Subcutaneous abdominal adipose tissue (tissue), 5 donors: ENCODE data around the gene TIPRL.

Experiments
- H3K27ac ChIP-seq: one replicate; pipeline ENCODE4 v1.7.0; 2013; ENCODE audit warnings: low read depth, mild to moderate bottlenecking, inconsistent platforms, low read length, moderate library complexity
- H3K27me3 ChIP-seq, 5 donors: one replicate each; pipeline ENCODE4 v1.7.0; 2013; ENCODE audit warnings: low read length in 5 of 5, inconsistent platforms in 1 of 5; ENCODE audit not compliant: control insufficient read depth in 5 of 5, insufficient read depth in 4 of 5
- H3K36me3 ChIP-seq, 5 donors: one replicate each; pipeline ENCODE4 v1.7.0; 2013; ENCODE audit warnings: low read length in 5 of 5; ENCODE audit not compliant: control insufficient read depth in 5 of 5, insufficient read depth in 5 of 5
- H3K4me1 ChIP-seq, 5 donors: one replicate each; pipeline ENCODE4 v1.7.0; 2013; ENCODE audit warnings: low read length in 5 of 5, mild to moderate bottlenecking in 3 of 5, moderate library complexity in 1 of 5; ENCODE audit not compliant: control insufficient read depth in 5 of 5, insufficient read depth in 5 of 5
- H3K4me3 ChIP-seq, 5 donors: one replicate each; pipeline ENCODE4 v1.7.0; 2013; ENCODE audit warnings: low read length in 5 of 5, low read depth in 1 of 5
- H3K9ac ChIP-seq, 5 donors: one replicate each; pipeline ENCODE4 v1.7.0; 2013; ENCODE audit warnings: low read length in 5 of 5, mild to moderate bottlenecking in 4 of 5, moderate library complexity in 3 of 5
- H3K9me3 ChIP-seq, 5 donors: one replicate each; pipeline ENCODE4 v1.7.0; 2013; ENCODE audit warnings: low read length in 5 of 5; ENCODE audit not compliant: control insufficient read depth in 5 of 5
- donor health status: healthy.
- donor health status: healthy.
- donor health status: healthy.
- donor health status: healthy.
- donor health status: healthy.

TIPRL gene

GRCh38 chr1:168224991-168225390 is 46.2 kb downstream of the TIPRL start:
- Histone ChIP-seq H3K9me3 (peaks cover 0 to 6% (median 3%) of the 10 kb centered on the region in 5 donors), H3K27ac (no peak overlapping the region), H3K27me3 (peaks cover 0 to 5% (median 0%) of the 10 kb centered on the region in 5 donors), H3K36me3 (peaks cover 0 to 2% (median 0%) of the 10 kb centered on the region in 5 donors), H3K4me1 (peaks cover 0 to 41% (median 39%) of the 10 kb centered on the region in 5 donors), H3K9ac (no peak overlapping the region), H3K4me3 (peak overlapping the region in 4 of 5 donors; percentile 87 to 96 (median 93))

GRCh38 chr1:168225476-168226190 is 46.9 kb downstream of the TIPRL start, which contains the start of gene SFT2D2:
TSS of gene SFT2D2 (plus strand) at chr1:168226004. CDS start at chr1:168226080, 76 bp downstream.
- peaks cover 0 to 3% (median 0%) of the 10 kb centered on the region in 5 donors for H3K27me3 ChIP-seq
- H3K4me1 ChIP-seq = peaks cover 0 to 47% (median 42%) of the 10 kb centered on the region in 5 donors
- peak within 1 kb of the TSS; percentile 87 to 96 (median 94) for H3K4me3 ChIP-seq
- H3K9ac ChIP-seq = peak within 1 kb of the TSS; percentile 21 to 97 (median 92)
- peaks cover 0 to 6% (median 3%) of the 10 kb centered on the region in 5 donors for H3K9me3 ChIP-seq
- H3K36me3 ChIP-seq = peaks cover 0 to 6% (median 2%) of the 10 kb centered on the region in 5 donors
- peak within 1 kb of the TSS; percentile 63 for H3K27ac ChIP-seq

GRCh38 chr1:168227620-168228019 is 48.9 kb downstream of the TIPRL start:
- Histone ChIP-seq H3K27me3 (no peaks in the 10 kb centered on the region), H3K4me1 (peaks cover 0 to 53% (median 44%) of the 10 kb centered on the region in 5 donors), H3K36me3 (peaks cover 3 to 18% (median 15%) of the 10 kb centered on the region in 5 donors), H3K27ac (peak overlapping the region; percentile 63), H3K9ac (peak overlapping the region in 3 of 5 donors; percentile 85 to 97 (median 94)), H3K4me3 (peak overlapping the region in 4 of 5 donors; percentile 34 to 92 (median 86)), H3K9me3 (peaks cover 0 to 6% (median 3%) of the 10 kb centered on the region in 5 donors)

GRCh38 chr1:168229893-168230292 is 51.1 kb downstream of the TIPRL start:
- H3K4me1 ChIP-seq = peaks cover 0 to 53% (median 44%) of the 10 kb centered on the region in 5 donors
- H3K27me3 ChIP-seq = no peaks in the 10 kb centered on the region
- no peak overlapping the region for H3K27ac ChIP-seq

GRCh38 chr1:168230709-168231108 is 51.9 kb downstream of the TIPRL start:
- Histone ChIP-seq H3K4me1 (peaks cover 0 to 53% (median 45%) of the 10 kb centered on the region in 5 donors), H3K9me3 (no peaks in the 10 kb centered on the region), H3K4me3 (no peak overlapping the region), H3K27ac (no peak overlapping the region), H3K27me3 (no peaks in the 10 kb centered on the region), H3K36me3 (peaks cover 8 to 39% (median 33%) of the 10 kb centered on the region in 5 donors), H3K9ac (no peak overlapping the region)

More at GRCh38 chr1:168229893-168230292, 51.1 kb downstream of the TIPRL start:
- peaks cover 8 to 35% (median 28%) of the 10 kb centered on the region in 5 donors for H3K36me3 ChIP-seq
- no peak overlapping the region for H3K4me3 ChIP-seq
- H3K9me3 ChIP-seq = no peaks in the 10 kb centered on the region
- no peak overlapping the region for H3K9ac ChIP-seq

GRCh38 chr1:168234846-168235547 is 56.2 kb downstream of the TIPRL start:
- H3K27ac ChIP-seq = no peak overlapping the region

GRCh38 chr1:168235548-168235885 is 56.8 kb downstream of the TIPRL start:
- H3K9me3 ChIP-seq = no peaks in the 10 kb centered on the region
- peak overlapping the region in 2 of 5 donors; percentile 18 to 54 for H3K9ac ChIP-seq
- H3K4me1 ChIP-seq = peaks cover 0 to 19% (median 15%) of the 10 kb centered on the region in 5 donors
- no peak overlapping the region for H3K27ac ChIP-seq
- peaks cover 18 to 78% (median 61%) of the 10 kb centered on the region in 5 donors for H3K36me3 ChIP-seq
- no peak overlapping the region for H3K4me3 ChIP-seq
- no peaks in the 10 kb centered on the region for H3K27me3 ChIP-seq

More at GRCh38 chr1:168234846-168235547, 56.2 kb downstream of the TIPRL start:
- Histone ChIP-seq H3K9me3 (no peaks in the 10 kb centered on the region), H3K27me3 (no peaks in the 10 kb centered on the region), H3K9ac (peak overlapping the region in 1 of 5 donors; percentile 18), H3K4me3 (no peak overlapping the region), H3K36me3 (peaks cover 18 to 76% (median 59%) of the 10 kb centered on the region in 5 donors), H3K4me1 (peaks cover 0 to 24% (median 16%) of the 10 kb centered on the region in 5 donors)

- no peaks in the 10 kb centered on the region for H3K27me3 ChIP-seq
- H3K36me3 ChIP-seq = peaks cover 18 to 82% (median 64%) of the 10 kb centered on the region in 5 donors
- no peak overlapping the region for H3K27ac ChIP-seq
- H3K4me3 ChIP-seq = no peak overlapping the region
- H3K9ac ChIP-seq = peak overlapping the region in 1 of 5 donors; percentile 18
- no peaks in the 10 kb centered on the region for H3K9me3 ChIP-seq
- H3K4me1 ChIP-seq = peaks cover 0 to 15% (median 12%) of the 10 kb centered on the region in 5 donors
These were observed 57.2 kb downstream of the TIPRL start for GRCh38 chr1:168235937-168236336.

GRCh38 chr1:168236836-168237611 is 58.3 kb downstream of the TIPRL start:
- Histone ChIP-seq H3K4me1 (peaks cover 0 to 13% (median 11%) of the 10 kb centered on the region in 5 donors), H3K9ac (no peak overlapping the region), H3K27ac (no peak overlapping the region), H3K4me3 (no peak overlapping the region), H3K9me3 (no peaks in the 10 kb centered on the region), H3K36me3 (peaks cover 15 to 86% (median 61%) of the 10 kb centered on the region in 5 donors), H3K27me3 (no peaks in the 10 kb centered on the region)
